DMS79 (cell line): Measurements from ENCODE around the gene RAB1A.
A peak's percentile ranks its signal among the peaks of the same experiment; 100 is the strongest.

ENCODE experiments used
- DNase-seq: peaks from one replicate; lab custom pipeline; 2025; lab: John Stamatoyannopoulos, UW

The RAB1A gene

GRCh38 chr2:65092791-65093190 lies 37.1 kb downstream of the RAB1A start:
- no peak for DNase-seq

GRCh38 chr2:65085148-65085547 lies 44.8 kb downstream of the RAB1A start:
- DNase-seq: no peak

- DNase-seq: no peak
Observed at GRCh38 chr2:65081232-65081685, 48.6 kb downstream of the RAB1A start.

- no peak for DNase-seq
Observed at GRCh38 chr2:65079017-65079416, 50.9 kb downstream of the RAB1A start.

DNA sequence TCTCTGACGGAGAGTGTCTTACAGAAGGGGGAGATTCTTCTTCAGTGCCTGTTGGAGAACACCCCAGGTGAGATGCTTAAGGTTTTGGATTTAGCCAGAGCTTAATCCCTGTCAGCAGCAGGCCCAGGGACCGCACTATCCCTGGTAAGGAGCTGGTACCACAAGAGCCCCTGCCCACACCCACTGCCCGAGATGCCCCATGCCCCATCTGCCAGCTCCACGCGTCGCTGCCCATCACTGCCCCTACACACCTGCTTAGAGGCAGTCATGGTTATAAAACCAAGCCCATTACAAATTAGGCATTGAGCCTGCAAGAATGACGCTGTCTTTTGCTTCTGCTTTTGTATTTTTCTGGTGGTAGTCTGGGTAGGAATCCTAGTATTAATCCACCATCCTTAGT lies 52.0 kb downstream of the RAB1A start:
- DNase-seq: peak; percentile 16

DNA sequence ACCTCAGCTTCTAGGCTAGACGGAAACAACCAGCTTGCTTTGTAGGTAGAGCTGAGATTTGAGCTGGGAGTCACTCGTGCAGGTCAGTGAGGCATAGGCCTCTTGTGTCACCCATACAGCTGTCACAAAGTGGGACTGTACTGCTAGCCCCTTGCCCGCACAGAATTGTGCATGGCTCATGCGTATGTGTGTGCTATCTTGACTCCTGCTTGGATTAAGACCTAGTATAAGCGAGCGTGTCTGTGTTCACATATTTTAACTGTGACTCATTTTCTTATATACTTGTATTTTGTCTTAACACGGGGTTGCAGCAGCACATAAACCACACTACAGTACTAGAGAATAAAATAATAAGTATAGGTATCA lies 53.6 kb downstream of the RAB1A start:
- DNase-seq: no peak

- DNase-seq: no peak
Observed at GRCh38 chr2:65075605-65076344, 54.1 kb downstream of the RAB1A start.

DNA sequence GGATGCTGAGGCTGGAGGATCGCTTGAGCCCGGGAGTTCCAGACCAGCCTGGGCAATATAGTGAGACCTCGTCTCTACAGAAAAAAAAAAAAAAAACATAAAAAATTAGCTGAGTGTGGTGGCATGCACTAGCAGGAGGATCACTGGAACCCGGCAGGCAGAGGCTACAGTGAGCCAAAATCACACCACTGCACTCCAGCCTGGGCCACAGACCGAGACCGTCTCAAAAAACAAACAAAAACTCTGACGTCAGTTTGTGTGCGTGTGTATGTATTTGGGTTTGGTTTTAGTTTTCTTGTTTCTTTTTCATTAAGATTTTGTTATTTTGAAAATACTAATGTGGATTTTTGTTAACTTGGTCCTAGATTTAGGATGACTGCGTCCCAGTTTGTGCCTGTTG lies 54.7 kb downstream of the RAB1A start:
- no peak for DNase-seq

- peak; percentile 38 for DNase-seq
Observed at GRCh38 chr2:65073879-65074565, 55.9 kb downstream of the RAB1A start.

- no peak for DNase-seq
Observed at GRCh38 chr2:65072181-65072970, 57.5 kb downstream of the RAB1A start.

GRCh38 chr2:65071499-65072180 lies 58.3 kb downstream of the RAB1A start:
- DNase-seq: no peak

- no peak for DNase-seq
Observed at GRCh38 chr2:65070856-65071255, 59.0 kb downstream of the RAB1A start.

GRCh38 chr2:65070172-65070830 lies 59.6 kb downstream of the RAB1A start:
- DNase-seq: no peak

DNA sequence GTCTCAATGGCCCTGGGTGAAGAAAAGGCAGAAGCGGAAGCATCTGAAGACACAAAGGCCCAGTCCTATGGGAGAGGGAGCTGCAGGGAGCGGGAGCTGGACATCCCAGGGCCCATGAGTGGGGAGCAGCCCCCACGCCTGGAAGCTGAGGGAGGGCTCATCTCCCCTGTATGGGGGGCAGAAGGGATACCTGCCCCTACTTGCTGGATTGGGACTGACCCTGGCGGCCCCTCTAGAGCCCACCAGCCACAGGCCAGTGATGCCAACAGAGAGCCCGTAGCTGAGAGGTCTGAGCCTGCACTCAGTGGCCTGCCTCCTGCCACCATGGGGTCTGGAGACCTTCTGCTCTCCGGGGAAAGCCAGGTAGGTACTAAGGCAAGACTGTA lies 60.5 kb downstream of the RAB1A start:
- DNase-seq: no peak

GRCh38 chr2:65067806-65068553 lies 61.9 kb downstream of the RAB1A start:
- no peak for DNase-seq

DNA sequence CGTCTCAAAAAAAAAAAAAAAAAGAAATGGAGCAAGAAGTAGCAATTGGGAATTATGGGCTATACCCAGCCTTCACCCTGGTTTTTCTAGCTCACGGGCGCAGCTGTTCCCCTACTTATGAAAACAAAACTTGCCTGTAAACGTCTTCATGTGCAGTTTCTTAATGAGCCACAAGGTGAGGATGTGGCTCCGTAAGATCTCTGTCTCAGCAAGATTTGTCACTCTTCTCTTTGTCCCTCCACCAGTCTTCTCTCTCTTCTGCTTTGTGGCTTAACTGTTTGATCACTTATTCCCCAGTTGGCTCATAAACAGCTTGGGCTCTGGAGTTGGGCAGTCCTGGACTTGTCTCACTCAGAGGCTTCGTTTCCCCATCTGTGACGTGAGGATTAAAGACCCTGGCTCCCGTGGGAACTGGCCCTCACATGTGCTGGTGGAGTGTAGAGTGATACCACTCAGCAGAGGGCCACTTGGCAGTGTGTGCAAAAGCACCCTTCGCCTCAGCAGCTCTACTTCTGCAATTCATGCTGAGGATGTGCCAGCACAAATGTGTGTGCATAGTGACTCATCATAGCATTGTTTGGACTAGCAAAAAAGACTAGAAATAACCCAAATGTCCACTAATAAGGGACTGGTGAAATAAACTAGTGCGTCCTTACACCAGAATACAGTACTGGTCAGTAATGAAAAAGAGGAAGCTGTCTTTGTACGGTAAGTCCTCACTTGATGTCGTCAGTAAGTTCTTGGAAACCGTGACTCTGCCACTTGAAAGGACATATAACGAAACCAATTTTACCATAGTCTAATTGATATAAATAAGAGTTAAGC lies 65.0 kb downstream of the RAB1A start:
- peak; percentile 96 for DNase-seq

GRCh38 chr2:65062843-65063825 lies 66.8 kb downstream of the RAB1A start:
- DNase-seq: no peak

GRCh38 chr2:65061910-65062339 lies 68.0 kb downstream of the RAB1A start:
- DNase-seq: no peak
